Activated naive CD4-positive, alpha-beta T cell treated with anti-CD3 and anti-CD28 coated beads for 36 hours (primary cell): ENCODE results near the gene PSMC2. TPM values are rescaled to one million over a fixed set of nuclear protein-coding genes. Genes with fewer than 3 reads are reported as not detected.

Experiments used
- CTCF ChIA-PET: fragments of 350-600 bp; sonication (Branson Sonifier 250); formaldehyde crosslinking; loops from one replicate; lab custom pipeline; 2021; ENCODE audit warnings: antibody characterized with exemption; lab: Charles Lee
- DNase-seq: peaks from one replicate; pipeline ENCODE4 v3.0.0-alpha.2; 2020
- H3K27ac Mint-ChIP-seq: one replicate; pipeline ENCODE4 v1.8.0; 2021; ENCODE audit warnings: mild to moderate bottlenecking, mixed read lengths
- H3K27me3 Mint-ChIP-seq: one replicate; pipeline ENCODE4 v1.8.0; 2021; ENCODE audit warnings: low read depth, mixed read lengths
- H3K36me3 Mint-ChIP-seq: one replicate; pipeline ENCODE4 v1.8.0; 2021; ENCODE audit warnings: low read depth, mixed read lengths
- H3K4me1 Mint-ChIP-seq: one replicate; pipeline ENCODE4 v1.8.0; 2021; ENCODE audit warnings: low read depth, mixed read lengths
- H3K4me3 Mint-ChIP-seq: one replicate; pipeline ENCODE4 v1.8.0; 2021; ENCODE audit warnings: mild to moderate bottlenecking, moderate library complexity, mixed read lengths
- H3K9me3 Mint-ChIP-seq: one replicate; pipeline ENCODE4 v1.8.0; 2021; ENCODE audit warnings: mixed read lengths
- intact Hi-C: fragments of 100-400 bp; cut with micrococcal nuclease; formaldehyde crosslinking; loops from one replicate; pipeline ENCODE4 v1.15.1; 2023
- total RNA-seq, 2 experiments: library from RNA; stranded (reverse); gene quantifications; one replicate each; pipeline ENCODE4 v1.2.3, GENCODE V29; 2021

PSMC2 gene
- total RNA-seq, 2 experiments from 2014 or later, result 119 to 120 TPM

DNA sequence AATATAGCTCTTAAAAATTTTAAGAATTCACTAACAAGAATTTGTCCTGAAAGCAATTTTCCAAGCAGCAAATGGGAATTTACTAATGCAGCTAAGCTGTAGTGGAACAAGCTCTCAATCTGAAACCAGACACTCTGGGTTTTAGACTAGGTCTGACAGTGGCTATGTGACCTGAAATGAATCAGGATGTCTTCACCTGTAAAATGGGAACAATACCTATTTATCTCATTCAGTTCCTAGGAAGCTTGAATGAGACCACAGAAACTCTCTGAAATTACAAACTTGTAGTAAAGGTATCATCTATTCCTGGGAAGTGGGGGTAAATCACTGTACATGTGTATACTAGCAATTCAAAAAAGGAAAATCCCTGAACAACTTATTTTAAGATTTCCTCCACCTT, 4.1 kb upstream of the PSMC2 start:
- peak overlapping the region; percentile 98 for H3K27ac Mint-ChIP-seq
- no peaks in the 10 kb centered on the region for H3K9me3 Mint-ChIP-seq
- H3K36me3 Mint-ChIP-seq, result peaks cover 41% of the 10 kb centered on the region
- DNase-seq, result no peak
- no peaks in the 10 kb centered on the region for H3K27me3 Mint-ChIP-seq
- intact Hi-C loops, result loop anchor here (5.0 to 10.0 kb wide), 3 partner anchors 64 to 909 kb away; partner anchors contain the start of genes ORAI2 and ORC5
- CTCF ChIA-PET, result interaction anchor here (0.7 kb wide), 1 partner anchor 10 kb away, joined by 4 read pairs; no protein-coding TSS in a partner anchor
- peaks cover 54% of the 10 kb centered on the region for H3K4me1 Mint-ChIP-seq
- H3K4me3 Mint-ChIP-seq, result peak overlapping the region; percentile 99

DNA sequence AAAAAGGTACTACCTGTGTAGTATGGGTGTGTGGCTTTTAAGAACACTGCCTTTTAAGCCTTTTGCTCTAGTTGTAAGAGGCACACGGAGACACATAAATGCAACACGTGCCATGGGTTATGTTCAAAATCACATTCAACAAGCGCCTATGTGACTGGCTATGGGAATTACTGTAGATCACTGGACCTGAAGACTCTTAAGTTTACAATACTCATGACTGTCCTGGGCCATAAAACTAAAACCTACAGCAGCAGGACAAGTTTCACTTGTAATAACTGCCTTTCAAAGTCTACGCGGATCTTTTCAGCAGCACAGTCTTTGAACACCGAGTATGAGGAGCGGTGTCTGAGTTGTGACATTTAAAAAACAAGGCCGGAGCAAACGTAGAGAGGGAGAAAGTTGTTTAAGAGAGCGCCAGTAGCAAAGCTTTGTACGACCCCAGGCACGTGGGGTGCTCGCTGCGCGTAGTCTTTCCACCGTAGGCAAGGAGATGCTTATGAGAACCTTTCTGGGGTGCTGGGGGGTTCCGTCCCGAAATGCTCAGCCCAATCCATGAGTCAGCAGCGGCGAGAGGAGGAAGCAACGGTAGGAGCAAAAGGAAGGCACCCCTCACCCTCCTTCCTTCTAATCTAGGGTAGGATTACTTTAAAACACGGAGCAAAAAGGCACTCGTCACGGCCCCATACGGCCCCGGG, 3.5 kb upstream of the PSMC2 start:
- H3K9me3 Mint-ChIP-seq, result no peaks in the 10 kb centered on the region
- peak overlapping the region; percentile 99 for H3K4me3 Mint-ChIP-seq
- intact Hi-C loops, result loop anchor here (1.0 to 10.0 kb wide), 8 partner anchors 19 to 909 kb away; partner anchors contain the start of genes FAM185A, FBXL13, NAPEPLD and ORAI2
- no peaks in the 10 kb centered on the region for H3K27me3 Mint-ChIP-seq
- CTCF ChIA-PET, result interaction anchor here (0.7 kb wide), 1 partner anchor 11 kb away, joined by 4 read pairs; no protein-coding TSS in a partner anchor
- H3K36me3 Mint-ChIP-seq, result peaks cover 43% of the 10 kb centered on the region
- peak overlapping the region; percentile 98 for H3K27ac Mint-ChIP-seq
- H3K4me1 Mint-ChIP-seq, result peaks cover 56% of the 10 kb centered on the region
- peak; percentile 51 for DNase-seq

DNA sequence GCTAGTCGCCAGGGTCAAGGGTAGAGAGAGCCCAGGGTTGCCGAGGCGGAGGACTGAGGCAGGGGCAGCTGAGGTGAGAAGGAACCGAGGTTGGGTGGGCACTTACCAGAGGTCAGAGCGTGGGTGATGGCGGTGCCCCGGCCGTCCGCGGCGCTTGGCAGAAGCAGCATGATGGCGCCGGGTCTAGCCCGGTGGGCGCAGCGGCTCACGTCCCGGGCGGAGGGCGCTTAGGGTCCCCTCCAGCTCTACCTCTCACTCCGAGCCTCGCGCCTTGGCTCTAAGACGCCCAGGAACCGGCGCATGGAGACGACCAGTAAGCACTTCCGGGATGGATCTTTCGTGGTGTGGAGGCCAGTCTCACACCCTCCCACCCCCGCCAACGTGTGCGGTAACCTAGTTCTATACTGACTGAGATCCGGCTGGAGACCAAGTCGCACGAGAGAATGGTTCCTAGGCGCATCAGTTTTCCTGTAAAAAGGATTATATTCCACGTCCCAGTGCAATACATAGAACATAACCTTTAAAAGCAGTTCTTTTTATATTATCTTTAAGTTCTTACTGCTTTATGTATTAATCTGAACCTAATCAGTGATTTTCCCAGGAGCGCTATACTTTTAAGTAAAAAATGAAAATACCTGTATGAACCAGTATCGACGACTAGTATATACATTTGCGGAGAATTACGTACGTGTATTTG, 2.8 kb upstream of the PSMC2 start, which contains the start of gene DNAJC2:
TSS of gene DNAJC2 (minus strand) at position 315 of the 697 bp plus-strand sequence. CDS start at position 170, 145 bp downstream.
- H3K27ac Mint-ChIP-seq, result peak within 1 kb of the TSS; percentile 98
- peak; percentile 90 for DNase-seq
- H3K4me3 Mint-ChIP-seq, result peak within 1 kb of the TSS; percentile 99
- no peaks in the 10 kb centered on the region for H3K27me3 Mint-ChIP-seq
- intact Hi-C loops, result loop anchor here (1.0 to 10.0 kb wide), 8 partner anchors 19 to 910 kb away; partner anchors contain the start of genes FAM185A, FBXL13, NAPEPLD and ORAI2
- H3K9me3 Mint-ChIP-seq, result no peaks in the 10 kb centered on the region
- CTCF ChIA-PET, result no interaction called here
- H3K4me1 Mint-ChIP-seq, result peaks cover 57% of the 10 kb centered on the region
- peaks cover 40% of the 10 kb centered on the region for H3K36me3 Mint-ChIP-seq

DNA sequence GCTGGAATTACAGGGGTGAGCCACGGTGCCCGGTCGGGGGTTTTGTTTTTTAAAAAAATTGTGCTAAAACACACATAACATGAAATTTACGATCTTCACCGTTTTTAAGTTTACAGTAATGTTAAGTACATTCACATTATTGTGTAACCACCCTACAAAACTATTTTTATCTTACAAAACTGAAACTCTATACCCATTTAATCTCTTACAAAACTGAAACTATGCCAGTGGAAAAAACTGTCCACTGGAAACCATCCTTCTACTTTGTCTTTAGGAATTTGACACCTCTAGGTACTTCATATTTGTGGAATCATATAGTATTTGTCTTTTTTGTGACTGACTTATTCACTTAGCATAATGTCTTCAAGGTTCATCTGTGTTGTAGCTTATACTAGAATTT, 1.0 kb upstream of the PSMC2 start:
- Mint-ChIP-seq H3K4me3 (peak overlapping the region; percentile 94), H3K36me3 (peaks cover 31% of the 10 kb centered on the region), H3K27ac (peak overlapping the region; percentile 98), H3K9me3 (no peaks in the 10 kb centered on the region), H3K27me3 (no peaks in the 10 kb centered on the region), H3K4me1 (peaks cover 53% of the 10 kb centered on the region)
- intact Hi-C loops, result loop anchor here (2.0 to 10.0 kb wide), 4 partner anchors 66 to 1666 kb away; partner anchors contain the start of gene ORAI2
- DNase-seq, result no peak
- CTCF ChIA-PET, result no interaction called here

DNA sequence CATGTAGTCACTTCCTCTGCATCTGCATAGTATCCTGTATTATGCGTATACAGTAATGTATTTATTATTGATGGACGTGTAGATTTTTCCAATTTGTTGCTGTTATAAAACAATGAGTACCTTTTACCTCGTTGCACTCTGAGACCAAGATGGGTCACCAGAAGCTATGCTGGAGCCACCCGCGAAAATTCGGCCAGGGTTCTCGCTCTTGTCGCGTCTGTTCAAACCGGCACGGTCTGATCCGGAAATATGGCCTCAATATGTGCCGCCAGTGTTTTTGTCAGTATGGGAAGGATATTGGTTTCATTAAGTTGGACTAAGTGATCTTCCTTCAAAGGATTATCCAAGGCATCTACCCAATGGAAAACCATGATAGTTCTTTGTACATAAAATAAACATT, 1.0 kb downstream of the PSMC2 start:
- H3K4me1 Mint-ChIP-seq, result peaks cover 55% of the 10 kb centered on the region
- intact Hi-C loops, result loop anchor here (10.0 kb wide), 1 partner anchor 914 kb away; the partner anchor contains the start of gene ORAI2
- H3K27ac Mint-ChIP-seq, result peak overlapping the region; percentile 57
- peaks cover 32% of the 10 kb centered on the region for H3K36me3 Mint-ChIP-seq
- no peaks in the 10 kb centered on the region for H3K9me3 Mint-ChIP-seq
- H3K4me3 Mint-ChIP-seq, result peak overlapping the region; percentile 94
- peak; percentile 16 for DNase-seq
- H3K27me3 Mint-ChIP-seq, result no peaks in the 10 kb centered on the region
- CTCF ChIA-PET, result interaction anchor here (1.0 kb wide), 1 partner anchor 50 kb away, joined by 3 read pairs; no protein-coding TSS in a partner anchor

DNA sequence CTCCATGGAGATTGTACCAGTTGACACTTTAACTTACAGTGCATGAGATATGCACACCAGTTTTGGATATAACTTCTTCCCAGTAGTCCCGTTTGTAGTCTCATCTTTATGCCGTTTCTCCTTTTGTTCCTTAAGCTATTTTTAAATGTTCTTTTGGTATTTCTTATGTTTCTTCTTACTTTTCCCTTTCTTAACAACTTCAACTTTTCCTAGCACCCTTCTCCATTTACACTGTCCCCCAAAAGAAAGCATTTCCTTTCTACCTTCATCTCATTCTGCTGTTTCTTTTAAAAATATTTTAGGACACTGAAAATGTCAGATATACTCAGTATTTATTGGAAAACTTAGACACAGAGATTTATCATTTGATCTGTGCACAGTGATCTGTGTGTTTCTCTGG, 1.5 kb downstream of the PSMC2 start:
- peak overlapping the region; percentile 94 for H3K4me3 Mint-ChIP-seq
- CTCF ChIA-PET, result no interaction called here
- no peaks in the 10 kb centered on the region for H3K27me3 Mint-ChIP-seq
- H3K27ac Mint-ChIP-seq, result peak overlapping the region; percentile 0
- DNase-seq, result no peak
- no peaks in the 10 kb centered on the region for H3K9me3 Mint-ChIP-seq
- peaks cover 29% of the 10 kb centered on the region for H3K36me3 Mint-ChIP-seq
- intact Hi-C loops, result loop anchor here (10.0 kb wide), 1 partner anchor 914 kb away; the partner anchor contains the start of gene ORAI2
- peaks cover 53% of the 10 kb centered on the region for H3K4me1 Mint-ChIP-seq

DNA sequence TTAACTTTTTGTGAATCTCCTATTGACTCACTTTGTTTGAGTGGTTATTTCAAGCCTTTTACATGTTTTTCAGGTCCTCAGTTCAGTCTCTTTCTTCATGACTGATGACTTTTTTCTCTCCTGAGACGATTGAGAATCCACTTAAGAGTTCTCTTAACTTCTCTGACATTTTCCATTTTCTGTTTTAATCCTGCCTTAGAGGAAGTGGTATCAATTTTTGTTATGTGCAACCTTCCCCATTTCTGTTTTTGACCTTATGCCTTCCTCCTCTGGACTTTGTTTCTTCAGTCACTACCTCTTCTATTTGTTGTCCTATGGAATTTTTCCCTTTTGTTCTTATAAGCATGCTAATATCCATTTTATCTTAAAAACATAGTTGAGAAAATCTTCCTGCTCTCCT, 2.4 kb downstream of the PSMC2 start:
- CTCF ChIA-PET, result no interaction called here
- peaks cover 27% of the 10 kb centered on the region for H3K36me3 Mint-ChIP-seq
- intact Hi-C loops, result loop anchor here (10.0 kb wide), 1 partner anchor 915 kb away; the partner anchor contains the start of gene ORAI2
- peaks cover 53% of the 10 kb centered on the region for H3K4me1 Mint-ChIP-seq
- no peaks in the 10 kb centered on the region for H3K9me3 Mint-ChIP-seq
- H3K27me3 Mint-ChIP-seq, result no peaks in the 10 kb centered on the region
- peak overlapping the region; percentile 67 for H3K27ac Mint-ChIP-seq
- peak overlapping the region; percentile 94 for H3K4me3 Mint-ChIP-seq
- DNase-seq, result no peak

DNA sequence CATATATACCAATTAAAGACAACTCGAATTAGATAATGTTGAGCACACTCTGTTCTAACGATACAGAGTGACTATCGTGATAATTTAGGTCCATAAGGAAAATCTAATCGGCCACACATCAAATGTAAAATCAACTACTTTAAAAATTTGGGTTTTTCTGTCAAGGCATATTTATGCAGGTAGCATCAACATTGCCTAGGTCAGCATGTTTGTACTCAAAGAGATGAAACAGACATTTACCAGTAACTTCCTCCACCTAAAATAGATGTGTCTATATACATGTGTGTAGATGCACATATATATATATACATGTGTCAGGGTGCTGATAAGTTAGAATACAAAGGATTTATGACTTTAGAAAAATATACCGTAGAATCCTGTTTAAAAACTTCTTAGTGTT, 22.0 kb downstream of the PSMC2 start:
- Mint-ChIP-seq H3K9me3 (no peaks in the 10 kb centered on the region), H3K27me3 (no peaks in the 10 kb centered on the region), H3K4me1 (no peaks in the 10 kb centered on the region), H3K27ac (no peak overlapping the region), H3K36me3 (peaks cover 21% of the 10 kb centered on the region), H3K4me3 (no peak overlapping the region)
- CTCF ChIA-PET, result no interaction called here
- no peak for DNase-seq
- intact Hi-C loops, result no loop called here

DNA sequence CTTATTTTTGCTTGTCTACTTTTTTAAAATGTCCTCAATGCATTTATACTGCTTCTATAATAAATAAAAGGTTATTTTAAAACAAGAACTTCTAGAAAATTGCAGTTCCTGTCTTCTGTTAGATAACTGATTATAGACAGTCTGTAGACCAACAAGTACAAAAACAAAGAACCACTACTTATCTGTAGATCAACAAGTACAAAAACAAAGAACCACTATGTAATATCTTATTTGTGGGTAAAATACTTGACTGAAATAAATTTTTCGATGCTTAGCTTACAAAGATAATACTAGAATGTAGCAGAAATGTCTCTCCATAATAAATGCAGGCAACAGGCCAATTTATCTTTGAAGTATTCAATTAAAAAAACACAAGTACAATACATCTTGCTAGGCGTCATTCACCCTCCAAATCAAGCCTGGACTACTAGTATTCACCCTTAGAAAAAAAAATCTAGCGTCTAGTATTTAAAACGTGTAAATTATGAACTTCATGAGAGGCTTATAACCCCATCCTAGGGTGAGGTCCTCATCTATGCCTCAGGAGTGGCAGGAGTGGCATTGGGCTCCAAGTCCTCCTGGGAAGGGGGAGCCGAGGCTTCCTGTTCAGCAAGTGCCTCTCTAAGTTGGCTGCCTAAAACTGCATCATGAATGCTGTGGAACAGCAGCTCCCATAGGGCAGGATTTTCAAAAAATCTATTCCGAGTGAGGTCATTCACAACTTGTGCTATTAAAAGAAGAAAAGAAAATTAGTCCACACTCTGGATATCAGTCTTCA, 26.6 kb downstream of the PSMC2 start:
- DNase-seq, result no peak
- intact Hi-C loops, result no loop called here
- H3K9me3 Mint-ChIP-seq, result no peaks in the 10 kb centered on the region
- H3K36me3 Mint-ChIP-seq, result peaks cover 2% of the 10 kb centered on the region
- no peak overlapping the region for H3K27ac Mint-ChIP-seq
- H3K4me3 Mint-ChIP-seq, result no peak overlapping the region
- H3K4me1 Mint-ChIP-seq, result no peaks in the 10 kb centered on the region
- CTCF ChIA-PET, result no interaction called here
- no peaks in the 10 kb centered on the region for H3K27me3 Mint-ChIP-seq

DNA sequence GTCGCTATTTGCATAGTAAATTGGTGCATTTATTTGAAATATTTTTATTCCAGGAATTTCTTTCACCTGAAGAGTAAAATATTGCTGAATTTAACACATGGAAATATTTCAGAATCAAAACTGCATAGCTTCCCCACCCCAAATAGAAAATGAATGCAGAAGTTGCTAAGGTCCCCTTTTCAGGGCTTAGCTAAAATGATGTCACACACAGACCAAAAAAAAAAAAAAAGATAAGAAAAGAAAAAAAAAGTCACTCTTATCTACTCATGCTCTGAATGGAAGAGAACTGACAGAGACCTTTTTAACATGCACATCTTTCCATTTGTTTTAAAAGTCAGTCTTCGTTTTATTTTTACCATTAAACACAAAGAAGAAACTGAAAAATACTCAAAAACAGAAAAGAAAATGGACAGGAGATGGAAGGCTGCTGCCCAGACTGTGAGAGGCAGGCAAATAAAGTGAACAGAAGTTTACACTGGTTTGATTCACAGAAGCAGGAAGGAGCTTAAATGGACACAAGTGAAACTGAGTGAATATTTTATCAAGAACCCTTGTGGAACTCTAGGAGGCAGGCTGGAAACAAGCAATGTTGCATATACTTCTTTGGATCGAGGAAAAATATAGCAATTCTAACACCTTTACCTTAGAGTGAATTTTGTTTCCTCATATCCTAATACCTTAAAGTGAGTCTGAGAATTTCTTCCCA, 32.0 kb downstream of the PSMC2 start:
- CTCF ChIA-PET, result interaction anchor here (0.6 kb wide), 1 partner anchor 74 kb away, joined by 7 read pairs; no protein-coding TSS in a partner anchor

DNA sequence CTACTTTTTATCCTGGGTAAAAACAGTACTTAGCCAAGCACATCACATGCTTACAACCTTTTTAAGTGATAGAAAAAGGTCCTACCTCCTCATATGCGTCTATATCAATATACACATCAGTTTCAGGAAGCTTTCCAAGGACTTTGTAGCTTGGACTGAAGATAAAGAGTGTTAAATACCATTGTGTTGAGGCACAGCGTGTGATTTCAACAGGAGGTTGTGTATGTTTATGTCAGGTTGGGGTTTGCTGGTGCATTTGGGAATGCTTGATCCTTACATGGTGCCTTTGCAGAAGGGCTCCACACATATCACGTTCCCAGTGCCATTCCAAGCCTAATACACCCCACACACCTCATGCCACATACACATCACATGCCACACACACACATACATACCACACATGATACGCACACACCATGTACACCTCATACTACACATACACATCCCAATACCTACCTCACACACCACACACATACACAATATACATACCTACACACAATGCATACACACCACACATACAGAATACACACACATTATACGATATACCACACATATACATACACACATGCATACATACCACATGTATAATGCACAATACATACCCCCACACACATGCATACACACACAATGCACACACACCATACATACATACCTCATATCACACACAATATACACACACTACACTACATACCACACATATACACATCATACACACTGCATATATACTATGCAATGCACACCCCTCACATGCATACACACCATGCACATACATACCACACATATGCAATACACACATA, 33.1 kb downstream of the PSMC2 start:
- Mint-ChIP-seq H3K27me3 (peaks cover 2% of the 10 kb centered on the region), H3K4me3 (no peak overlapping the region), H3K4me1 (no peaks in the 10 kb centered on the region), H3K36me3 (no peaks in the 10 kb centered on the region), H3K9me3 (no peaks in the 10 kb centered on the region), H3K27ac (no peak overlapping the region)
- CTCF ChIA-PET, result no interaction called here
- intact Hi-C loops, result no loop called here
- DNase-seq, result no peak

More for the DNA sequence above, 32.0 kb downstream of the PSMC2 start:
- H3K9me3 Mint-ChIP-seq, result no peaks in the 10 kb centered on the region
- H3K4me3 Mint-ChIP-seq, result no peak overlapping the region
- no peak for DNase-seq
- H3K36me3 Mint-ChIP-seq, result no peaks in the 10 kb centered on the region
- no peak overlapping the region for H3K27ac Mint-ChIP-seq
- H3K27me3 Mint-ChIP-seq, result no peaks in the 10 kb centered on the region
- no peaks in the 10 kb centered on the region for H3K4me1 Mint-ChIP-seq
- intact Hi-C loops, result no loop called here
